HCT116 (cell line): ENCODE measurements around the gene THEM4. TPM values are rescaled to one million over a fixed set of nuclear protein-coding genes. Genes with fewer than 3 reads are reported as not detected.

Source experiments
- ATAC-seq: fragments of 200-7000 bp; cut with Tn5 transposase; 2 replicates; pipeline ENCODE4 v1.9.1; 2020; ENCODE audit warnings: mild to moderate bottlenecking, moderate library complexity
- BruUV-seq: library from RNA; stranded (reverse); fragments of 400-500 nt; replicated peaks from 2 replicates; lab custom pipeline; 2021; lab: Mats Ljungman, UMichigan
- CTCF ChIA-PET: fragments of 300-600 bp; sonication (Branson Sonifier 250); formaldehyde crosslinking; loops from one replicate; lab custom pipeline; 2021; ENCODE audit warnings: antibody characterized with exemption; lab: Charles Lee
- POLR2A ChIA-PET: fragments of 300-600, 350-600 bp; sonication (Branson Sonifier 250); formaldehyde crosslinking; loops from one replicate; lab custom pipeline; 2021; ENCODE audit warnings: antibody characterized with exemption; lab: Charles Lee
- RAD21 ChIA-PET, 2 experiments: fragments of 300-600 bp; sonication (Branson Sonifier 250); formaldehyde crosslinking; loops; one replicate each; lab custom pipeline; 2023; ENCODE audit warnings: low total read pairs in 2 of 2; ENCODE audit not compliant: uncharacterized antibody in 2 of 2, unreplicated experiment in 2 of 2, low non-redundant PET in 1 of 2; lab: Charles Lee
- DNase-seq: peaks from one replicate; pipeline ENCODE4 v3.0.0-alpha.2; 2010; ENCODE audit warnings: low read depth, low spot score
- H2AFZ ChIP-seq: fragments of 200-600 bp; shearing (Covaris generic), sonication (generic); 2 replicates; pipeline ENCODE4 v1.6.1; 2017; ENCODE audit warnings: low read depth, mixed run types, mixed read lengths, antibody characterized with exemption, low read length; ENCODE audit not compliant: poor library complexity, severe bottlenecking
- H3K27ac ChIP-seq: 2 replicates; pipeline ENCODE4 v1.5.1; 2012; ENCODE audit warnings: low read depth, low read length
- H3K27me3 ChIP-seq: fragments of 200-600 bp; sonication (generic); 2 replicates; pipeline ENCODE4 v1.6.1; 2016; ENCODE audit warnings: mixed run types, low read length, mixed read lengths; ENCODE audit not compliant: insufficient read depth
- H3K36me3 ChIP-seq, 2 experiments: fragments of 200-500 bp in 1 of 2; fragments of 200-600 bp in 1 of 2; sonication (Bioruptor generic) in 1 of 2; sonication (generic) in 1 of 2; 2 replicates each; pipeline versions ENCODE4 v1.5.1 to v1.6.1; 2014 to 2016; ENCODE audit warnings: low read length in 2 of 2, inconsistent platforms in 1 of 2, mixed read lengths in 1 of 2, mixed run types in 1 of 2; ENCODE audit not compliant: insufficient read depth in 2 of 2, control insufficient read depth in 1 of 2
- H3K4me1 ChIP-seq, 2 experiments: fragments of 200-600 bp in 1 of 2; sonication (generic) in 1 of 2; 2 replicates each; pipeline versions ENCODE4 v1.5.1 to v1.6.1; 2012 to 2017; ENCODE audit warnings: low read length in 2 of 2, inconsistent platforms in 1 of 2, mild to moderate bottlenecking in 1 of 2, mixed read lengths in 1 of 2, mixed run types in 1 of 2, moderate library complexity in 1 of 2; ENCODE audit not compliant: insufficient read depth in 2 of 2, control insufficient read depth in 1 of 2
- H3K4me2 ChIP-seq: fragments of 200-600 bp; sonication (generic); 2 replicates; pipeline ENCODE4 v1.6.1; 2017; ENCODE audit warnings: mixed run types, low read length, mixed read lengths
- H3K4me3 ChIP-seq, 2 experiments: fragments of 200-600 bp in 1 of 2; sonication (generic) in 1 of 2; replicated peaks in 1 of 2; 2 replicates each; pipeline ENCODE4 v1.5.1; 2011 to 2016; ENCODE audit warnings: low read length in 2 of 2, control low read depth in 1 of 2, low read depth in 1 of 2, mild to moderate bottlenecking in 1 of 2, mixed read lengths in 1 of 2, mixed run types in 1 of 2
- H3K79me2 ChIP-seq: fragments of 200-600 bp; sonication (generic); 2 replicates; pipeline ENCODE4 v1.6.1; 2017; ENCODE audit warnings: mild to moderate bottlenecking, mixed run types, low read length, moderate library complexity, mixed read lengths; ENCODE audit not compliant: insufficient read depth
- H3K9ac ChIP-seq: fragments of 200-600 bp; sonication (generic); 2 replicates; pipeline ENCODE4 v1.6.1; 2016; ENCODE audit warnings: low read length, mixed read lengths
- H3K9me2 ChIP-seq: fragments of 200-600 bp; sonication (generic), shearing (Covaris generic); 2 replicates; pipeline ENCODE4 v1.6.1; 2017; ENCODE audit warnings: mixed run types, mild to moderate bottlenecking, moderate library complexity; ENCODE audit not compliant: insufficient read depth
- H3K9me3 ChIP-seq, 2 experiments: fragments of 200-500 bp in 1 of 2; fragments of 200-600 bp in 1 of 2; sonication (Bioruptor generic) in 1 of 2; sonication (generic) in 1 of 2; 2 replicates each; pipeline ENCODE4 v1.6.1; 2014 to 2017; ENCODE audit warnings: low read length in 2 of 2, mixed read lengths in 2 of 2, inconsistent platforms in 1 of 2, low read depth in 1 of 2, mild to moderate bottlenecking in 1 of 2, mixed run types in 1 of 2, moderate library complexity in 1 of 2; ENCODE audit not compliant: control insufficient read depth in 1 of 2, insufficient read depth in 1 of 2
- H4K20me1 ChIP-seq: fragments of 200-600 bp; sonication (generic), shearing (Covaris generic); 2 replicates; pipeline ENCODE4 v1.6.1; 2017; ENCODE audit warnings: mixed run types, mild to moderate bottlenecking, moderate library complexity; ENCODE audit not compliant: insufficient read depth
- CEBPB ChIP-seq: IDR thresholded peaks from 2 replicates; pipeline ENCODE4 v1.6.1; 2012; ENCODE audit warnings: low read depth
- CTCF ChIP-seq, 3 experiments: fragments of 200-600 bp in 1 of 3; sonication (generic) in 1 of 3; IDR thresholded peaks in 2 of 3; conservative IDR thresholded peaks in 1 of 3; 2 replicates each; pipeline ENCODE4 v1.5.1; 2012 to 2017; ENCODE audit warnings: low read depth in 2 of 3, low read length in 2 of 3, antibody characterized with exemption in 1 of 3, borderline replicate concordance in 1 of 3, control low read depth in 1 of 3, mild to moderate bottlenecking in 1 of 3, mixed read lengths in 1 of 3, mixed run types in 1 of 3, moderate library complexity in 1 of 3; ENCODE audit not compliant: insufficient read depth in 1 of 3
- EGR1 ChIP-seq: IDR thresholded peaks from 2 replicates; pipeline ENCODE4 v1.6.1; 2012; ENCODE audit warnings: low read depth
- FOSL1 ChIP-seq: IDR thresholded peaks from 2 replicates; pipeline ENCODE4 v1.6.1; 2012; ENCODE audit warnings: low read depth
- JUND ChIP-seq: IDR thresholded peaks from 2 replicates; pipeline ENCODE4 v1.6.1; 2012
- MAX ChIP-seq: IDR thresholded peaks from 2 replicates; pipeline ENCODE4 v1.6.1; 2012
- POLR2A ChIP-seq: IDR thresholded peaks from 2 replicates; pipeline ENCODE4 v1.7.0; 2011; ENCODE audit warnings: borderline replicate concordance; ENCODE audit not compliant: insufficient read depth, insufficient read length; ENCODE audit errors: extremely low read depth
- POLR2AphosphoS5 ChIP-seq: IDR thresholded peaks from 2 replicates; pipeline ENCODE4 v1.6.1; 2011; ENCODE audit warnings: mild to moderate bottlenecking, low read depth, low read length, moderate library complexity
- RAD21 ChIP-seq: IDR thresholded peaks from 2 replicates; pipeline ENCODE4 v1.6.1; 2012; ENCODE audit warnings: low read depth, mild to moderate bottlenecking
- REST ChIP-seq: IDR thresholded peaks from 2 replicates; pipeline ENCODE4 v1.6.1; 2012; ENCODE audit warnings: low read depth
- SIN3A ChIP-seq: IDR thresholded peaks from 2 replicates; pipeline ENCODE4 v1.6.1; 2012; ENCODE audit warnings: low read depth
- SP1 ChIP-seq: IDR thresholded peaks from 2 replicates; pipeline ENCODE4 v1.6.1; 2012; ENCODE audit warnings: low read depth
- SRF ChIP-seq: IDR thresholded peaks from 2 replicates; pipeline ENCODE4 v1.6.1; 2012; ENCODE audit warnings: low read depth
- YY1 ChIP-seq: IDR thresholded peaks from 2 replicates; pipeline ENCODE4 v1.6.1; 2011; ENCODE audit warnings: low read length, low read depth, moderate library complexity, mild to moderate bottlenecking; ENCODE audit not compliant: insufficient replicate concordance; ENCODE audit errors: extremely low read depth
- ZBTB33 ChIP-seq: IDR thresholded peaks from 2 replicates; pipeline ENCODE4 v1.6.1; 2011; ENCODE audit warnings: mild to moderate bottlenecking, low read length, moderate library complexity; ENCODE audit not compliant: insufficient replicate concordance; ENCODE audit errors: extremely low read depth
- ZFX ChIP-seq: fragments of 450-650 bp; IDR thresholded peaks from 2 replicates; pipeline ENCODE4 v1.6.1; 2017
- ZNF274 ChIP-seq: fragments of 200-500 bp; sonication (Bioruptor generic); IDR thresholded peaks from 2 replicates; pipeline ENCODE4 v1.6.1; 2014; ENCODE audit warnings: mild to moderate bottlenecking, low read depth, low read length, inconsistent platforms
- intact Hi-C: fragments of 100-400 bp; cut with micrococcal nuclease; formaldehyde crosslinking; loops from 2 replicates; pipeline ENCODE4 v1.10.0; 2022
- total RNA-seq: library from RNA; stranded (reverse); gene quantifications from one replicate; pipeline ENCODE4 v1.2.1, GENCODE V29; 2021; ENCODE audit not compliant: unreplicated experiment

Gene THEM4
- total RNA-seq, 1 experiment from 2014 or later = 17.0 TPM

- H3K4me3 ChIP-seq = no peak overlapping the region
- H3K79me2 ChIP-seq = no peaks in the 10 kb centered on the region
- H3K27me3 ChIP-seq = peaks cover 6% of the 10 kb centered on the region; the same call in 1 of the 2 replicates
- no peak overlapping the region for H3K9ac ChIP-seq
- intact Hi-C loops = no loop called here
- RAD21 ChIA-PET = no interaction called here
- CTCF ChIA-PET = no interaction called here
- H3K27ac ChIP-seq = no peak overlapping the region
- no peak for ATAC-seq
- POLR2A ChIA-PET = no interaction called here
- H3K9me3 ChIP-seq = no peaks in the 10 kb centered on the region
- DNase-seq = no peak
- H3K36me3 ChIP-seq = no peaks in the 10 kb centered on the region
- H3K9me2 ChIP-seq = no peaks in the 10 kb centered on the region
- BruUV-seq = no TSS peak
- no peaks in the 10 kb centered on the region for H3K4me1 ChIP-seq
- H3K4me2 ChIP-seq = no peak overlapping the region
- H4K20me1 ChIP-seq = no peaks in the 10 kb centered on the region
- TF ChIP-seq SP1 (no peak), ZFX (no peak), ZBTB33 (no peak), POLR2AphosphoS5 (no peak), ZNF274 (no peak), RAD21 (no peak), EGR1 (no peak), FOSL1 (no peak), POLR2A (no peak), SRF (no peak), SIN3A (no peak), YY1 (no peak), REST (no peak), CEBPB (no peak), JUND (no peak), CTCF (IDR thresholded peaks at IDR 0.05 in 2 of 3, conservative IDR thresholded peaks at IDR 0.05 in 1 of 3; ENCODE audit: borderline replicate concordance in 1 of 3, insufficient read depth in 1 of 3, low read depth in 2 of 3, low read length in 2 of 3) (no peak), MAX (no peak)
- no peak overlapping the region for H2AFZ ChIP-seq
These were observed 56.6 kb downstream of the THEM4 start for GRCh38 chr1:151852733-151853132.
